GM23338 (cell line): ENCODE data around the gene LEFTY2. TPM values are rescaled to one million over a fixed set of nuclear protein-coding genes. Genes with fewer than 3 reads are reported as not detected.

ENCODE experiments used
- ATAC-seq: fragments of 200-7000 bp; cut with Tn5 transposase; 3 replicates; pipeline ENCODE4 v1.9.1; 2020
- DNase-seq: peaks from one replicate; pipeline ENCODE4 v3.0.0-alpha.2; 2015; ENCODE audit warnings: low spot score
- H2AFZ ChIP-seq: fragments of 200-600 bp; sonication (generic); 2 replicates; pipeline ENCODE4 v1.8.0; 2016; ENCODE audit warnings: antibody characterized with exemption, mild to moderate bottlenecking, moderate library complexity
- H3F3A ChIP-seq: fragments of 200-600 bp; sonication (generic); replicated peaks from 2 replicates; pipeline ENCODE4 v1.8.0; 2017; ENCODE audit warnings: antibody characterized with exemption, mixed run types, low read depth
- H3K27ac ChIP-seq: fragments of 200-600 bp; sonication (generic); 2 replicates; pipeline ENCODE4 v1.6.1; 2016; ENCODE audit warnings: low read depth
- H3K27me3 ChIP-seq: fragments of 200-600 bp; sonication (generic); 2 replicates; pipeline ENCODE4 v1.8.0; 2016; ENCODE audit warnings: mild to moderate bottlenecking, mixed run types, moderate library complexity; ENCODE audit not compliant: insufficient read depth
- H3K36me3 ChIP-seq: fragments of 200-600 bp; sonication (generic); 2 replicates; pipeline ENCODE4 v1.8.0; 2016; ENCODE audit warnings: mild to moderate bottlenecking; ENCODE audit not compliant: insufficient read depth
- H3K4me1 ChIP-seq: fragments of 200-600 bp; sonication (generic); 2 replicates; pipeline ENCODE4 v1.8.0; 2016; ENCODE audit warnings: mild to moderate bottlenecking, moderate library complexity; ENCODE audit not compliant: insufficient read depth
- H3K4me2 ChIP-seq: fragments of 200-600 bp; sonication (generic); 2 replicates; pipeline ENCODE4 v1.7.1; 2017; ENCODE audit warnings: mixed run types
- H3K4me3 ChIP-seq: fragments of 200-600 bp; sonication (generic); 2 replicates; pipeline ENCODE4 v1.6.1; 2016; ENCODE audit warnings: mixed run types
- H3K79me2 ChIP-seq: fragments of 200-600 bp; sonication (generic); replicated peaks from 2 replicates; pipeline ENCODE4 v1.8.0; 2017; ENCODE audit warnings: mild to moderate bottlenecking; ENCODE audit not compliant: insufficient read depth
- H3K9me2 ChIP-seq: fragments of 200-600 bp; sonication (generic); 2 replicates; pipeline ENCODE4 v1.8.0; 2017; ENCODE audit not compliant: insufficient read depth
- H4K20me1 ChIP-seq: fragments of 200-600 bp; sonication (generic); replicated peaks from 2 replicates; pipeline ENCODE4 v1.8.0; 2017; ENCODE audit warnings: mild to moderate bottlenecking; ENCODE audit not compliant: insufficient read depth
- H3K27ac Mint-ChIP-seq: 2 replicates; pipeline ENCODE4 v1.8.0; 2020; ENCODE audit warnings: inconsistent platforms, mild to moderate bottlenecking, moderate library complexity, mixed read lengths
- H3K27me3 Mint-ChIP-seq: 3 replicates; pipeline ENCODE4 v1.8.0; 2022; ENCODE audit warnings: low read depth, mild to moderate bottlenecking, moderate library complexity, mixed read lengths, inconsistent platforms; ENCODE audit not compliant: insufficient read depth, poor library complexity
- H3K36me3 Mint-ChIP-seq: 3 replicates; pipeline ENCODE4 v1.8.0; 2021; ENCODE audit warnings: low read depth, mild to moderate bottlenecking, inconsistent platforms, moderate library complexity, mixed read lengths
- H3K4me1 Mint-ChIP-seq: 3 replicates; pipeline ENCODE4 v1.8.0; 2020; ENCODE audit warnings: mild to moderate bottlenecking, inconsistent platforms, mixed read lengths
- H3K4me3 Mint-ChIP-seq: 3 replicates; pipeline ENCODE4 v1.8.0; 2021; ENCODE audit warnings: moderate library complexity, mild to moderate bottlenecking, inconsistent platforms, mixed read lengths
- H3K9me3 Mint-ChIP-seq: 3 replicates; pipeline ENCODE4 v1.8.0; 2020; ENCODE audit warnings: moderate library complexity, mild to moderate bottlenecking, inconsistent platforms, mixed read lengths
- ZNF114 ChIP-seq: fragments of 250-450 bp; sonication (Bioruptor Pico); IDR thresholded peaks from 2 replicates; pipeline ENCODE4 v1.5.0; 2020; ENCODE audit warnings: mild to moderate bottlenecking, moderate library complexity
- polyA plus RNA-seq: library from polyadenylated mRNA; unstranded; fragments of >200 nt; fragmentation: Nextera tagmentation; extraction: Ambion mirVana; gene quantifications from 2 replicates; pipeline ENCODE4 v1.2.1, GENCODE V29; 2016
- total RNA-seq: library from RNA; depleted of rRNA; stranded (reverse); fragments of >200 nt; shearing (Covaris generic); gene quantifications from 2 replicates; pipeline ENCODE4 v1.2.3, GENCODE V29; 2014
- TF ChIP-seq, protein P1 (sequence below): IDR thresholded peaks from one replicate; pipeline ENCODE4 v1.6.1; 2018; ENCODE audit warnings: antibody characterized with exemption; ENCODE audit not compliant: unreplicated experiment
- TF ChIP-seq, protein P2 (sequence below): fragments of 250-450 bp; sonication (Bioruptor Pico); IDR thresholded peaks from 2 replicates; pipeline ENCODE4 v1.5.0; 2020; ENCODE audit warnings: mild to moderate bottlenecking, moderate library complexity
- TF ChIP-seq, protein P3 (sequence below), 2 experiments: fragments of 200-600 bp in 1 of 2; sonication (generic) in 1 of 2; conservative IDR thresholded peaks; 2 replicates each; pipeline versions ENCODE4 v1.5.1 to v1.6.1; 2016 to 2017; ENCODE audit warnings: antibody characterized with exemption in 2 of 2, low read depth in 2 of 2, mild to moderate bottlenecking in 2 of 2, moderate library complexity in 1 of 2

Gene LEFTY2
- total and polyA plus RNA-seq, 2 experiments from 2014 or later = 8.3 to 12.4 TPM

DNA sequence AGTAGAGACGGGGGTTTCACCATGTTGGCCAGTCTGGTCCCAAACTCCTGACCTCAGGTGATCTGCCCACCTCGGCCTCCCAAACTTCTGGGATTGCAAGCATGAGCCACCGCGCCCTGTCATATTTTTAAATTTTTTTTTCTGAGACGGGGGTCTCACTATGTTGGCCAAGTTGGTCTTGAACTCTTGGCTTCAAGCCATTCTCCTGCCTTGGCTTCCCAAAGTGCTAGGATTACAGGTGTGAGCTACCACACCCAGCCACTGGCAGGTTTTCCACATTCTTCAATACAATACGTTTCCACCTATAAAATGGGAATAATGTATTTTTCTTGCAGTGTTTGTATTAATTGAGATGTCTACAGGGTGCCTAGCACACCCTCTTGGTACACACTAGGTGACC is 48.7 kb downstream of the LEFTY2 start:
- Histone ChIP-seq H3K4me1 (peaks cover 40% of the 10 kb centered on the region), H3F3A (peaks cover 7% of the 10 kb centered on the region), H3K27me3 (no peaks in the 10 kb centered on the region), H3K4me2 (no peak overlapping the region), H3K79me2 (0 out of 2 replicates have a peak, but pooled peaks cover 4% of the 10 kb centered on the region), H3K27ac (no peak overlapping the region), H4K20me1 (no peaks in the 10 kb centered on the region), H3K4me3 (no peak overlapping the region), H3K36me3 (no peaks in the 10 kb centered on the region), H2AFZ (no peak overlapping the region), H3K9me2 (no peaks in the 10 kb centered on the region)
- no peak for TF ChIP-seq ZNF114 (CRISPR knock-in tag)
- TF ChIP-seq, protein P1, sequence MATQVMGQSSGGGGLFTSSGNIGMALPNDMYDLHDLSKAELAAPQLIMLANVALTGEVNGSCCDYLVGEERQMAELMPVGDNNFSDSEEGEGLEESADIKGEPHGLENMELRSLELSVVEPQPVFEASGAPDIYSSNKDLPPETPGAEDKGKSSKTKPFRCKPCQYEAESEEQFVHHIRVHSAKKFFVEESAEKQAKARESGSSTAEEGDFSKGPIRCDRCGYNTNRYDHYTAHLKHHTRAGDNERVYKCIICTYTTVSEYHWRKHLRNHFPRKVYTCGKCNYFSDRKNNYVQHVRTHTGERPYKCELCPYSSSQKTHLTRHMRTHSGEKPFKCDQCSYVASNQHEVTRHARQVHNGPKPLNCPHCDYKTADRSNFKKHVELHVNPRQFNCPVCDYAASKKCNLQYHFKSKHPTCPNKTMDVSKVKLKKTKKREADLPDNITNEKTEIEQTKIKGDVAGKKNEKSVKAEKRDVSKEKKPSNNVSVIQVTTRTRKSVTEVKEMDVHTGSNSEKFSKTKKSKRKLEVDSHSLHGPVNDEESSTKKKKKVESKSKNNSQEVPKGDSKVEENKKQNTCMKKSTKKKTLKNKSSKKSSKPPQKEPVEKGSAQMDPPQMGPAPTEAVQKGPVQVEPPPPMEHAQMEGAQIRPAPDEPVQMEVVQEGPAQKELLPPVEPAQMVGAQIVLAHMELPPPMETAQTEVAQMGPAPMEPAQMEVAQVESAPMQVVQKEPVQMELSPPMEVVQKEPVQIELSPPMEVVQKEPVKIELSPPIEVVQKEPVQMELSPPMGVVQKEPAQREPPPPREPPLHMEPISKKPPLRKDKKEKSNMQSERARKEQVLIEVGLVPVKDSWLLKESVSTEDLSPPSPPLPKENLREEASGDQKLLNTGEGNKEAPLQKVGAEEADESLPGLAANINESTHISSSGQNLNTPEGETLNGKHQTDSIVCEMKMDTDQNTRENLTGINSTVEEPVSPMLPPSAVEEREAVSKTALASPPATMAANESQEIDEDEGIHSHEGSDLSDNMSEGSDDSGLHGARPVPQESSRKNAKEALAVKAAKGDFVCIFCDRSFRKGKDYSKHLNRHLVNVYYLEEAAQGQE = no peak
- TF ChIP-seq, protein P2, sequence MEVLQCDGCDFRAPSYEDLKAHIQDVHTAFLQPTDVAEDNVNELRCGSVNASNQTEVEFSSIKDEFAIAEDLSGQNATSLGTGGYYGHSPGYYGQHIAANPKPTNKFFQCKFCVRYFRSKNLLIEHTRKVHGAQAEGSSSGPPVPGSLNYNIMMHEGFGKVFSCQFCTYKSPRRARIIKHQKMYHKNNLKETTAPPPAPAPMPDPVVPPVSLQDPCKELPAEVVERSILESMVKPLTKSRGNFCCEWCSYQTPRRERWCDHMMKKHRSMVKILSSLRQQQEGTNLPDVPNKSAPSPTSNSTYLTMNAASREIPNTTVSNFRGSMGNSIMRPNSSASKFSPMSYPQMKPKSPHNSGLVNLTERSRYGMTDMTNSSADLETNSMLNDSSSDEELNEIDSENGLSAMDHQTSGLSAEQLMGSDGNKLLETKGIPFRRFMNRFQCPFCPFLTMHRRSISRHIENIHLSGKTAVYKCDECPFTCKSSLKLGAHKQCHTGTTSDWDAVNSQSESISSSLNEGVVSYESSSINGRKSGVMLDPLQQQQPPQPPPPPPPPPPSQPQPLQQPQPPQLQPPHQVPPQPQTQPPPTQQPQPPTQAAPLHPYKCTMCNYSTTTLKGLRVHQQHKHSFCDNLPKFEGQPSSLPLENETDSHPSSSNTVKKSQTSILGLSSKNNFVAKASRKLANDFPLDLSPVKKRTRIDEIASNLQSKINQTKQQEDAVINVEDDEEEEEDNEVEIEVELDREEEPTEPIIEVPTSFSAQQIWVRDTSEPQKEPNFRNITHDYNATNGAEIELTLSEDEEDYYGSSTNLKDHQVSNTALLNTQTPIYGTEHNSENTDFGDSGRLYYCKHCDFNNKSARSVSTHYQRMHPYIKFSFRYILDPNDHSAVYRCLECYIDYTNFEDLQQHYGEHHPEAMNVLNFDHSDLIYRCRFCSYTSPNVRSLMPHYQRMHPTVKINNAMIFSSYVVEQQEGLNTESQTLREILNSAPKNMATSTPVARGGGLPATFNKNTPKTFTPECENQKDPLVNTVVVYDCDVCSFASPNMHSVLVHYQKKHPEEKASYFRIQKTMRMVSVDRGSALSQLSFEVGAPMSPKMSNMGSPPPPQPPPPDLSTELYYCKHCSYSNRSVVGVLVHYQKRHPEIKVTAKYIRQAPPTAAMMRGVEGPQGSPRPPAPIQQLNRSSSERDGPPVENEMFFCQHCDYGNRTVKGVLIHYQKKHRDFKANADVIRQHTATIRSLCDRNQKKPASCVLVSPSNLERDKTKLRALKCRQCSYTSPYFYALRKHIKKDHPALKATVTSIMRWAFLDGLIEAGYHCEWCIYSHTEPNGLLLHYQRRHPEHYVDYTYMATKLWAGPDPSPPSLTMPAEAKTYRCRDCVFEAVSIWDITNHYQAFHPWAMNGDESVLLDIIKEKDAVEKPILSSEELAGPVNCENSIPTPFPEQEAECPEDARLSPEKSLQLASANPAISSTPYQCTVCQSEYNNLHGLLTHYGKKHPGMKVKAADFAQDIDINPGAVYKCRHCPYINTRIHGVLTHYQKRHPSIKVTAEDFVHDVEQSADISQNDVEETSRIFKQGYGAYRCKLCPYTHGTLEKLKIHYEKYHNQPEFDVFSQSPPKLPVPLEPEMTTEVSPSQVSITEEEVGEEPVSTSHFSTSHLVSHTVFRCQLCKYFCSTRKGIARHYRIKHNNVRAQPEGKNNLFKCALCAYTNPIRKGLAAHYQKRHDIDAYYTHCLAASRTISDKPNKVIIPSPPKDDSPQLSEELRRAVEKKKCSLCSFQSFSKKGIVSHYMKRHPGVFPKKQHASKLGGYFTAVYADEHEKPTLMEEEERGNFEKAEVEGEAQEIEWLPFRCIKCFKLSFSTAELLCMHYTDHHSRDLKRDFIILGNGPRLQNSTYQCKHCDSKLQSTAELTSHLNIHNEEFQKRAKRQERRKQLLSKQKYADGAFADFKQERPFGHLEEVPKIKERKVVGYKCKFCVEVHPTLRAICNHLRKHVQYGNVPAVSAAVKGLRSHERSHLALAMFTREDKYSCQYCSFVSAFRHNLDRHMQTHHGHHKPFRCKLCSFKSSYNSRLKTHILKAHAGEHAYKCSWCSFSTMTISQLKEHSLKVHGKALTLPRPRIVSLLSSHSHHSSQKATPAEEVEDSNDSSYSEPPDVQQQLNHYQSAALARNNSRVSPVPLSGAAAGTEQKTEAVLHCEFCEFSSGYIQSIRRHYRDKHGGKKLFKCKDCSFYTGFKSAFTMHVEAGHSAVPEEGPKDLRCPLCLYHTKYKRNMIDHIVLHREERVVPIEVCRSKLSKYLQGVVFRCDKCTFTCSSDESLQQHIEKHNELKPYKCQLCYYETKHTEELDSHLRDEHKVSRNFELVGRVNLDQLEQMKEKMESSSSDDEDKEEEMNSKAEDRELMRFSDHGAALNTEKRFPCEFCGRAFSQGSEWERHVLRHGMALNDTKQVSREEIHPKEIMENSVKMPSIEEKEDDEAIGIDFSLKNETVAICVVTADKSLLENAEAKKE (CRISPR knock-in tag) = no peak
- TF ChIP-seq, protein P3, sequence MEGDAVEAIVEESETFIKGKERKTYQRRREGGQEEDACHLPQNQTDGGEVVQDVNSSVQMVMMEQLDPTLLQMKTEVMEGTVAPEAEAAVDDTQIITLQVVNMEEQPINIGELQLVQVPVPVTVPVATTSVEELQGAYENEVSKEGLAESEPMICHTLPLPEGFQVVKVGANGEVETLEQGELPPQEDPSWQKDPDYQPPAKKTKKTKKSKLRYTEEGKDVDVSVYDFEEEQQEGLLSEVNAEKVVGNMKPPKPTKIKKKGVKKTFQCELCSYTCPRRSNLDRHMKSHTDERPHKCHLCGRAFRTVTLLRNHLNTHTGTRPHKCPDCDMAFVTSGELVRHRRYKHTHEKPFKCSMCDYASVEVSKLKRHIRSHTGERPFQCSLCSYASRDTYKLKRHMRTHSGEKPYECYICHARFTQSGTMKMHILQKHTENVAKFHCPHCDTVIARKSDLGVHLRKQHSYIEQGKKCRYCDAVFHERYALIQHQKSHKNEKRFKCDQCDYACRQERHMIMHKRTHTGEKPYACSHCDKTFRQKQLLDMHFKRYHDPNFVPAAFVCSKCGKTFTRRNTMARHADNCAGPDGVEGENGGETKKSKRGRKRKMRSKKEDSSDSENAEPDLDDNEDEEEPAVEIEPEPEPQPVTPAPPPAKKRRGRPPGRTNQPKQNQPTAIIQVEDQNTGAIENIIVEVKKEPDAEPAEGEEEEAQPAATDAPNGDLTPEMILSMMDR (conservative IDR thresholded peaks at IDR 0.05; ENCODE audit: low read depth in 2 of 2) = no peak
- peaks cover 13% of the 10 kb centered on the region for H3K27me3 Mint-ChIP-seq
- H3K4me3 Mint-ChIP-seq = no peak overlapping the region
- no peaks in the 10 kb centered on the region for H3K36me3 Mint-ChIP-seq
- ATAC-seq = no peak
- no peak overlapping the region for H3K27ac Mint-ChIP-seq
- DNase-seq = no peak
- H3K4me1 Mint-ChIP-seq = peaks cover 39% of the 10 kb centered on the region
- H3K9me3 Mint-ChIP-seq = no peaks in the 10 kb centered on the region
